Measurements from ENCODE around the gene NRCAM. TPM values are rescaled to one million over a fixed set of nuclear protein-coding genes. Genes with fewer than 3 reads are reported as not detected.

NRCAM gene
- total and polyA plus RNA-seq, 4 donors: 0.17 to 3.2 (median 0.64) TPM

GRCh38 chr7:108166687-108167086 is 289.5 kb downstream of the NRCAM start:
- Histone ChIP-seq H3K27me3 (ENCODE audit: control insufficient read depth in 4 of 4, insufficient read depth in 4 of 4, low read length in 3 of 4) (no peaks in the 10 kb centered on the region), H3K36me3 (ENCODE audit: control insufficient read depth in 4 of 4, insufficient read depth in 3 of 4, low read depth in 1 of 4, low read length in 3 of 4) (no peaks in the 10 kb centered on the region), H3K27ac (ENCODE audit: low read depth in 1 of 2, low read length in 2 of 2) (no peak overlapping the region), H3K4me3 (ENCODE audit: low read depth in 1 of 3, low read length in 3 of 3) (no peak overlapping the region), H3K9ac (ENCODE audit: low read depth in 1 of 2, low read length in 2 of 2) (no peak overlapping the region), H3K4me1 (ENCODE audit: control insufficient read depth in 4 of 4, insufficient read depth in 4 of 4, low read length in 3 of 4) (peaks cover 0 to 8% (median 6%) of the 10 kb centered on the region in 4 donors), H3K9me3 (ENCODE audit: control insufficient read depth in 4 of 4, low read length in 3 of 4) (no peaks in the 10 kb centered on the region)
- TF ChIP-seq SP1 (IDR thresholded peaks at IDR 0.05) (no peak), GABPA (IDR thresholded peaks at IDR 0.05 in 1 of 2, conservative IDR thresholded peaks at IDR 0.05 in 1 of 2) (no peak)
- WGBS: 95% methylated on average over 5 of the region's 5 CpGs
- DNase-seq (ENCODE audit: low spot score): no peak

GRCh38 chr7:108165723-108166122 is 290.5 kb downstream of the NRCAM start:
- Histone ChIP-seq H3K9me3 (ENCODE audit: control insufficient read depth in 4 of 4, low read length in 3 of 4) (no peaks in the 10 kb centered on the region), H3K36me3 (ENCODE audit: control insufficient read depth in 4 of 4, insufficient read depth in 3 of 4, low read depth in 1 of 4, low read length in 3 of 4) (no peaks in the 10 kb centered on the region), H3K27me3 (ENCODE audit: control insufficient read depth in 4 of 4, insufficient read depth in 4 of 4, low read length in 3 of 4) (no peaks in the 10 kb centered on the region), H3K4me3 (ENCODE audit: low read depth in 1 of 3, low read length in 3 of 3) (no peak overlapping the region), H3K4me1 (ENCODE audit: control insufficient read depth in 4 of 4, insufficient read depth in 4 of 4, low read length in 3 of 4) (peaks cover 0 to 8% (median 6%) of the 10 kb centered on the region in 4 donors), H3K27ac (ENCODE audit: low read depth in 1 of 2, low read length in 2 of 2) (no peak overlapping the region), H3K9ac (ENCODE audit: low read depth in 1 of 2, low read length in 2 of 2) (no peak overlapping the region)
- DNase-seq (ENCODE audit: low spot score): no peak
- TF ChIP-seq TAF1 (conservative IDR thresholded peaks at IDR 0.05) (no peak), FOXA1 (IDR thresholded peaks at IDR 0.05) (no peak), HNF4A (conservative IDR thresholded peaks at IDR 0.05) (no peak), MAX (IDR thresholded peaks at IDR 0.05) (no peak), JUND (IDR thresholded peaks at IDR 0.05) (no peak), EGR1 (IDR thresholded peaks at IDR 0.05; ENCODE audit: low read depth in 2 of 2) (no peak), GABPA (IDR thresholded peaks at IDR 0.05 in 1 of 2, conservative IDR thresholded peaks at IDR 0.05 in 1 of 2) (no peak), RAD21 (IDR thresholded peaks at IDR 0.05) (no peak), FOXA2 (IDR thresholded peaks at IDR 0.05) (no peak), SP1 (IDR thresholded peaks at IDR 0.05) (no peak)
- TF ChIP-seq, protein P1, sequence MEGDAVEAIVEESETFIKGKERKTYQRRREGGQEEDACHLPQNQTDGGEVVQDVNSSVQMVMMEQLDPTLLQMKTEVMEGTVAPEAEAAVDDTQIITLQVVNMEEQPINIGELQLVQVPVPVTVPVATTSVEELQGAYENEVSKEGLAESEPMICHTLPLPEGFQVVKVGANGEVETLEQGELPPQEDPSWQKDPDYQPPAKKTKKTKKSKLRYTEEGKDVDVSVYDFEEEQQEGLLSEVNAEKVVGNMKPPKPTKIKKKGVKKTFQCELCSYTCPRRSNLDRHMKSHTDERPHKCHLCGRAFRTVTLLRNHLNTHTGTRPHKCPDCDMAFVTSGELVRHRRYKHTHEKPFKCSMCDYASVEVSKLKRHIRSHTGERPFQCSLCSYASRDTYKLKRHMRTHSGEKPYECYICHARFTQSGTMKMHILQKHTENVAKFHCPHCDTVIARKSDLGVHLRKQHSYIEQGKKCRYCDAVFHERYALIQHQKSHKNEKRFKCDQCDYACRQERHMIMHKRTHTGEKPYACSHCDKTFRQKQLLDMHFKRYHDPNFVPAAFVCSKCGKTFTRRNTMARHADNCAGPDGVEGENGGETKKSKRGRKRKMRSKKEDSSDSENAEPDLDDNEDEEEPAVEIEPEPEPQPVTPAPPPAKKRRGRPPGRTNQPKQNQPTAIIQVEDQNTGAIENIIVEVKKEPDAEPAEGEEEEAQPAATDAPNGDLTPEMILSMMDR (IDR thresholded peaks at IDR 0.05; ENCODE audit: low read depth, low read length, missing input control): no peak
- TF ChIP-seq, protein P2, sequence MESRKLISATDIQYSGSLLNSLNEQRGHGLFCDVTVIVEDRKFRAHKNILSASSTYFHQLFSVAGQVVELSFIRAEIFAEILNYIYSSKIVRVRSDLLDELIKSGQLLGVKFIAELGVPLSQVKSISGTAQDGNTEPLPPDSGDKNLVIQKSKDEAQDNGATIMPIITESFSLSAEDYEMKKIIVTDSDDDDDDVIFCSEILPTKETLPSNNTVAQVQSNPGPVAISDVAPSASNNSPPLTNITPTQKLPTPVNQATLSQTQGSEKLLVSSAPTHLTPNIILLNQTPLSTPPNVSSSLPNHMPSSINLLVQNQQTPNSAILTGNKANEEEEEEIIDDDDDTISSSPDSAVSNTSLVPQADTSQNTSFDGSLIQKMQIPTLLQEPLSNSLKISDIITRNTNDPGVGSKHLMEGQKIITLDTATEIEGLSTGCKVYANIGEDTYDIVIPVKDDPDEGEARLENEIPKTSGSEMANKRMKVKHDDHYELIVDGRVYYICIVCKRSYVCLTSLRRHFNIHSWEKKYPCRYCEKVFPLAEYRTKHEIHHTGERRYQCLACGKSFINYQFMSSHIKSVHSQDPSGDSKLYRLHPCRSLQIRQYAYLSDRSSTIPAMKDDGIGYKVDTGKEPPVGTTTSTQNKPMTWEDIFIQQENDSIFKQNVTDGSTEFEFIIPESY (IDR thresholded peaks at IDR 0.05): no peak
- TF ChIP-seq, protein P3, sequence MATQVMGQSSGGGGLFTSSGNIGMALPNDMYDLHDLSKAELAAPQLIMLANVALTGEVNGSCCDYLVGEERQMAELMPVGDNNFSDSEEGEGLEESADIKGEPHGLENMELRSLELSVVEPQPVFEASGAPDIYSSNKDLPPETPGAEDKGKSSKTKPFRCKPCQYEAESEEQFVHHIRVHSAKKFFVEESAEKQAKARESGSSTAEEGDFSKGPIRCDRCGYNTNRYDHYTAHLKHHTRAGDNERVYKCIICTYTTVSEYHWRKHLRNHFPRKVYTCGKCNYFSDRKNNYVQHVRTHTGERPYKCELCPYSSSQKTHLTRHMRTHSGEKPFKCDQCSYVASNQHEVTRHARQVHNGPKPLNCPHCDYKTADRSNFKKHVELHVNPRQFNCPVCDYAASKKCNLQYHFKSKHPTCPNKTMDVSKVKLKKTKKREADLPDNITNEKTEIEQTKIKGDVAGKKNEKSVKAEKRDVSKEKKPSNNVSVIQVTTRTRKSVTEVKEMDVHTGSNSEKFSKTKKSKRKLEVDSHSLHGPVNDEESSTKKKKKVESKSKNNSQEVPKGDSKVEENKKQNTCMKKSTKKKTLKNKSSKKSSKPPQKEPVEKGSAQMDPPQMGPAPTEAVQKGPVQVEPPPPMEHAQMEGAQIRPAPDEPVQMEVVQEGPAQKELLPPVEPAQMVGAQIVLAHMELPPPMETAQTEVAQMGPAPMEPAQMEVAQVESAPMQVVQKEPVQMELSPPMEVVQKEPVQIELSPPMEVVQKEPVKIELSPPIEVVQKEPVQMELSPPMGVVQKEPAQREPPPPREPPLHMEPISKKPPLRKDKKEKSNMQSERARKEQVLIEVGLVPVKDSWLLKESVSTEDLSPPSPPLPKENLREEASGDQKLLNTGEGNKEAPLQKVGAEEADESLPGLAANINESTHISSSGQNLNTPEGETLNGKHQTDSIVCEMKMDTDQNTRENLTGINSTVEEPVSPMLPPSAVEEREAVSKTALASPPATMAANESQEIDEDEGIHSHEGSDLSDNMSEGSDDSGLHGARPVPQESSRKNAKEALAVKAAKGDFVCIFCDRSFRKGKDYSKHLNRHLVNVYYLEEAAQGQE (IDR thresholded peaks at IDR 0.05): no peak
- 97% methylated on average over 2 of the region's 2 CpGs for WGBS

Data from liver (tissue), 9 donors.